PFSK-1 (cell line): Measurements from ENCODE around the gene HID1.

Experiments
- FOXP2 ChIP-seq: optimal IDR thresholded peaks from 2 replicates; pipeline ENCODE3; 2011; ENCODE audit warnings: borderline replicate concordance, control low read depth, inconsistent platforms; ENCODE audit not compliant: insufficient read depth; ENCODE audit errors: extremely low read length, extremely low read depth
- POLR2AphosphoS5 ChIP-seq: IDR thresholded peaks from 2 replicates; pipeline ENCODE4 v1.6.1; 2012; ENCODE audit warnings: low read depth, mild to moderate bottlenecking, control low read depth, low read length, moderate library complexity
- SIN3A ChIP-seq: IDR thresholded peaks from 2 replicates; pipeline ENCODE4 v1.6.1; 2012; ENCODE audit warnings: mild to moderate bottlenecking, low read length, moderate library complexity, borderline replicate concordance; ENCODE audit not compliant: insufficient read depth
- TAF1 ChIP-seq: IDR thresholded peaks from 2 replicates; pipeline ENCODE4 v1.6.1; 2012; ENCODE audit warnings: low read length, control low read depth, borderline replicate concordance; ENCODE audit not compliant: insufficient read depth
- TF ChIP-seq, protein P1 (sequence below), 2 experiments: IDR thresholded peaks; 2 replicates each; pipeline versions ENCODE4 v1.6.1 to v1.8.0; 2011 to 2012; ENCODE audit warnings: low read depth in 2 of 2, low read length in 2 of 2, control low read depth in 1 of 2, inconsistent platforms in 1 of 2, mild to moderate bottlenecking in 1 of 2, moderate library complexity in 1 of 2; ENCODE audit not compliant: insufficient read depth in 1 of 2

Gene HID1

DNA sequence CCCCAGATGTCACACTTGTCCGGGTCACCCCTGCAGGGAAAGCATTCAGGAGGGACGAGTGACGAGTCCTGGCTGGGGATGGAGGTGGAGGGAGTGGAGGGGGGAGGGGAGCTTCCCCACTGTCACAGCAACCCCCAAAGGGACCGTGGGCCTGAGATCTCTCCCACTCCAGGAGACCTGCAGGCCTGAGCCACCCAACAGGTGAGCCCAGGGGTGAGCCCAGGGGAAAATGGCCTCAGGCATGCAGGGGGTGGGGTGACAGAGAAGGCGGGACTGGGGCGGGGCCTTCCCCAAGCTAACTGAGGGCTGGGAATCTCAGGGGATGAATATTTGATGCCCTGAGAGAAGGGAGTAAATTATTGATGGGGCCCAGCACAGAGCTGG, 51.9 kb downstream of the HID1 start:
- TF ChIP-seq POLR2AphosphoS5 (no peak), SIN3A (no peak), TAF1 (no peak)

DNA sequence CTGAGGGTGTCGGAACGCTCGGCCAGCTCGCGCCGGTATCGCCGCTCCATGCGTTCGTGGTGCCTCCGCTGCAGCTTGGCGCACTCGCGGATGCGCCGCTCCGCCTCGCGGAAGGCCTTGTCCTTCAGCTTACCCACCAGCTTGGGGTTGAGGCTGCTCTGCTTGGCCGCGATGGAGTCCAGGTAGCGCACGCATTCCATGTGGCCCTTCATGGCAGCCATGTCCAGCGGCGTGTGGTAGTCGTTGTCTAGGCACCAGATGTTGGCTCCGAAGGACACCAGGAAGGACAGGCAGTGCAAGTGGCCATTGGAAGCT, 52.3 kb downstream of the HID1 start:
- no peak for TF ChIP-seq POLR2AphosphoS5
- no peak for TF ChIP-seq FOXP2
- no peak for TF ChIP-seq TAF1
- TF ChIP-seq, protein P1, sequence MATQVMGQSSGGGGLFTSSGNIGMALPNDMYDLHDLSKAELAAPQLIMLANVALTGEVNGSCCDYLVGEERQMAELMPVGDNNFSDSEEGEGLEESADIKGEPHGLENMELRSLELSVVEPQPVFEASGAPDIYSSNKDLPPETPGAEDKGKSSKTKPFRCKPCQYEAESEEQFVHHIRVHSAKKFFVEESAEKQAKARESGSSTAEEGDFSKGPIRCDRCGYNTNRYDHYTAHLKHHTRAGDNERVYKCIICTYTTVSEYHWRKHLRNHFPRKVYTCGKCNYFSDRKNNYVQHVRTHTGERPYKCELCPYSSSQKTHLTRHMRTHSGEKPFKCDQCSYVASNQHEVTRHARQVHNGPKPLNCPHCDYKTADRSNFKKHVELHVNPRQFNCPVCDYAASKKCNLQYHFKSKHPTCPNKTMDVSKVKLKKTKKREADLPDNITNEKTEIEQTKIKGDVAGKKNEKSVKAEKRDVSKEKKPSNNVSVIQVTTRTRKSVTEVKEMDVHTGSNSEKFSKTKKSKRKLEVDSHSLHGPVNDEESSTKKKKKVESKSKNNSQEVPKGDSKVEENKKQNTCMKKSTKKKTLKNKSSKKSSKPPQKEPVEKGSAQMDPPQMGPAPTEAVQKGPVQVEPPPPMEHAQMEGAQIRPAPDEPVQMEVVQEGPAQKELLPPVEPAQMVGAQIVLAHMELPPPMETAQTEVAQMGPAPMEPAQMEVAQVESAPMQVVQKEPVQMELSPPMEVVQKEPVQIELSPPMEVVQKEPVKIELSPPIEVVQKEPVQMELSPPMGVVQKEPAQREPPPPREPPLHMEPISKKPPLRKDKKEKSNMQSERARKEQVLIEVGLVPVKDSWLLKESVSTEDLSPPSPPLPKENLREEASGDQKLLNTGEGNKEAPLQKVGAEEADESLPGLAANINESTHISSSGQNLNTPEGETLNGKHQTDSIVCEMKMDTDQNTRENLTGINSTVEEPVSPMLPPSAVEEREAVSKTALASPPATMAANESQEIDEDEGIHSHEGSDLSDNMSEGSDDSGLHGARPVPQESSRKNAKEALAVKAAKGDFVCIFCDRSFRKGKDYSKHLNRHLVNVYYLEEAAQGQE (IDR thresholded peaks at IDR 0.05; ENCODE audit: insufficient read depth in 1 of 2, low read depth in 2 of 2, low read length in 2 of 2) = no peak
- no peak for TF ChIP-seq SIN3A

DNA sequence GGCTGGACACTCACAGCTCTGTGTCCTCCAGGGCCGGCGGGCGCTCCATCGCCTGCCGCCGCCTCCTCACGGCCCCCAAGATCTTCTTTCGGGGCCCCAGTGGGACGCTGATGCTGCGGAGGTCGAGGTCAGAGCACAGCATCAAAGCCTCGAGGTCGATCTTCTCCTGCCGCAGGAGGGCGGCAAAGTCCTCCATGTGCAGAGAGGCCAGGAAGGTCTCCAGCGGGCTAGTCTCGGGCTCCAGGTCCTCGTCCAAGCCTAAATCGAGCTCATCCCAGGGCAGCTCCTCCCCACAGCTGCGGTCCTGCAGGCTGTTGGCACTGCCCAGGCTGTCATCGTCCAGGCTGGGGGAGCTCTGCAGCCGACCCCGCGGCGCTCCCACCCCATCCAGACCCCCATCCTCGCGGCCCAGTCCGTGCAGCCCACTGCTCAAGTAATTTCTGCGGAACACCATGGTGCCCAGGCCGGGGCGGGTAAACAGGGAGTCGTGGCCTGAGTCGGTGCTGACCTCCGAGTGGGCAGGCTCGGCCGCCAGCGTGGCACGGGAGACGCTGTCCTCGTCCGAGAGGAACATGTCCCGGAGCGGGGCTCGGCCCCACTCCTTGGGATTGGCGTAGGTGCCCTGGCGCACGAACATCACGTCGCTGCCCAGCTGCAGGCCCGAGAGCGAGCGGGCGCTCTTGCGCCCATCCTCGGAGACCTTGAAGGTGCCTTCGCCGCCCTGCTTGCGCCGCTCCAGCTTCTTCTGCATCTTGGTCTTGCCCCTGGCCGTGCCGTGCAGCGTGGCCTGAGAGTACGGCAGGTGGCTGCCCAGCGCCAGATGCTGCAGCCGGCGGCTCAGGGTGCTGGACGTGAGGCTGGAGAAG, 52.9 kb downstream of the HID1 start:
- TF ChIP-seq TAF1 = no peak
- TF ChIP-seq SIN3A = no peak
- TF ChIP-seq POLR2AphosphoS5 = no peak
- TF ChIP-seq, protein P1 (IDR thresholded peaks at IDR 0.05; ENCODE audit: insufficient read depth in 1 of 2, low read depth in 2 of 2, low read length in 2 of 2) = no peak
- no peak for TF ChIP-seq FOXP2

DNA sequence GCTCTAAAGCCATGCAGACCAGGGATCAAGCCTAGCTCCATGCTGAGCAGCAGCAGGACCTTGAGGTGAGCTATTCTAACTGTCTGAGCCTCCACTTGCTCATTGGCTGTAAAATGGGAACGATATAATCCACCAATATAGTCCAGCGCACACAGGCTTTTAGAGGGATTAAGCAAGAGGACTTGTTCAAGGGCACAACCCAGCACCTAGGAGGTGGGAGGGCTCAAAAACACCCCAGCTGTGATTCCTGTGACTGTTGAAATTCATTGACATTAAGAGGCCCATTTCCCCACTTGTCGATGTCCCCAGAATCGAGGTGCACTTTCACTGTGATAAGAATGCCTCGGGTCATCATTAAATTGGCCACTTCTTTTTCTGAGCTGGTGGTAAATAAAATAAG, 53.7 kb downstream of the HID1 start:
- TF ChIP-seq TAF1 = no peak
- TF ChIP-seq, protein P1 (IDR thresholded peaks at IDR 0.05; ENCODE audit: insufficient read depth in 1 of 2, low read depth in 2 of 2, low read length in 2 of 2) = no peak
- no peak for TF ChIP-seq FOXP2
- no peak for TF ChIP-seq SIN3A
- no peak for TF ChIP-seq POLR2AphosphoS5

DNA sequence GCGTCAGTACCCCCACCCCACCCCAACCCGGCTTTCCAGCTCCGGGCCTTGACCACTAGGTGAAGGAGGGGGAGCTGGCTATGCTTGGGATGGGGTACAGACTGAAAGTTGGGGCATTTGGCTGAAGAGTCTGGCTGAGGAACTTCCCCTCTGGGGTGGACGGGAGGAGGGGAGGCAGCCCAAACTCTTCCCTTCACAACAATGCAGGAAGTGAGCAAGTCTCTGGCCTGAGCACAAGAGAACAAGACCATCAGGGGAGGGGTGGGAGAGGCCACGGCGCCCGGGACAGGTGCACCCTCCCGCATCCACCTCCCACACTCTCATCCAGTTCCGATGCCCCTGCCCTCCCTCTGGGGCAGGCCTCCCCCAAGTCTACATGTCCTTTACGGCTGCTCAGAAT, 55.1 kb downstream of the HID1 start:
- TF ChIP-seq TAF1 = no peak
- no peak for TF ChIP-seq POLR2AphosphoS5
- TF ChIP-seq, protein P1 (IDR thresholded peaks at IDR 0.05; ENCODE audit: insufficient read depth in 1 of 2, low read depth in 2 of 2, low read length in 2 of 2) = no peak
- TF ChIP-seq SIN3A = no peak
- no peak for TF ChIP-seq FOXP2
